WTC11 (cell line): Measurements from ENCODE around the gene FRYL. TPM values are rescaled to one million over a fixed set of nuclear protein-coding genes. Genes with fewer than 3 reads are reported as not detected.
"Not testable (repeated sequence)": the region's sequence is repeated elsewhere in the genome, so short reads cannot be mapped to it uniquely, and the experiment has no call there.

Experiments
- ATAC-seq: fragments of 200-7000 bp; cut with Tn5 transposase; 2 replicates; pipeline ENCODE4 v1.10.0; 2021; ENCODE audit warnings: mild to moderate bottlenecking, moderate library complexity
- CTCF ChIA-PET: fragments of 300-600 bp; sonication (Branson Sonifier 250); formaldehyde crosslinking; loops from one replicate; lab custom pipeline; 2021; ENCODE audit warnings: antibody characterized with exemption; lab: Charles Lee
- POLR2A ChIA-PET: fragments of 350-600 bp; sonication (Branson Sonifier 250); formaldehyde crosslinking; loops from one replicate; lab custom pipeline; 2021; ENCODE audit warnings: antibody characterized with exemption; lab: Charles Lee
- DNase-seq: peaks from one replicate; pipeline ENCODE4 v3.0.0; 2021; ENCODE audit warnings: low spot score
- H3K27ac Mint-ChIP-seq: 2 replicates; pipeline ENCODE4 v1.8.0; 2021; ENCODE audit warnings: mixed read lengths
- H3K27me3 Mint-ChIP-seq: 2 replicates; pipeline ENCODE4 v1.8.0; 2021; ENCODE audit warnings: low read depth, mild to moderate bottlenecking, moderate library complexity, mixed read lengths
- H3K36me3 Mint-ChIP-seq: 2 replicates; pipeline ENCODE4 v1.8.0; 2021; ENCODE audit warnings: mixed read lengths
- H3K4me1 Mint-ChIP-seq: 2 replicates; pipeline ENCODE4 v1.8.0; 2022; ENCODE audit warnings: mixed read lengths
- H3K4me3 Mint-ChIP-seq: 2 replicates; pipeline ENCODE4 v1.8.0; 2021; ENCODE audit warnings: mild to moderate bottlenecking, moderate library complexity, mixed read lengths
- H3K9me3 Mint-ChIP-seq: 2 replicates; pipeline ENCODE4 v1.8.0; 2021; ENCODE audit warnings: mixed read lengths
- ARID4B ChIP-seq: sonication (generic); formaldehyde crosslinking; IDR thresholded peaks from 2 replicates; pipeline ENCODE4 v1.8.0; 2023; ENCODE audit warnings: missing genetic modification reagents, mild to moderate bottlenecking, borderline replicate concordance
- E2F5 ChIP-seq: sonication (generic); formaldehyde crosslinking; IDR thresholded peaks from 2 replicates; pipeline ENCODE4 v1.8.1; 2022; ENCODE audit warnings: mild to moderate bottlenecking, moderate library complexity, missing genetic modification reagents
- FOXP1 ChIP-seq: sonication (generic); formaldehyde crosslinking; IDR thresholded peaks from 2 replicates; pipeline ENCODE4 v1.8.0; 2022; ENCODE audit warnings: missing genetic modification reagents, mild to moderate bottlenecking, moderate library complexity, borderline replicate concordance
- NFYB ChIP-seq: sonication (generic); formaldehyde crosslinking; conservative IDR thresholded peaks from 2 replicates; pipeline ENCODE4 v1.8.0; 2022; ENCODE audit warnings: low read depth, missing genetic modification reagents
- RORB ChIP-seq: fragments of 250-450 bp; sonication (Bioruptor Pico); IDR thresholded peaks from 2 replicates; pipeline ENCODE4 v1.9.0; 2021; ENCODE audit warnings: mild to moderate bottlenecking
- SMAD4 ChIP-seq: sonication (generic); formaldehyde crosslinking; IDR thresholded peaks from 2 replicates; pipeline ENCODE4 v1.8.0; 2022; ENCODE audit warnings: mild to moderate bottlenecking, missing genetic modification reagents
- SP1 ChIP-seq: sonication (generic); formaldehyde crosslinking; conservative IDR thresholded peaks from 2 replicates; pipeline ENCODE4 v1.8.1; 2022; ENCODE audit warnings: missing genetic modification reagents
- ZNF219 ChIP-seq: sonication (generic); formaldehyde crosslinking; IDR thresholded peaks from 2 replicates; pipeline ENCODE4 v1.8.0; 2023; ENCODE audit warnings: missing genetic modification reagents, mild to moderate bottlenecking, borderline replicate concordance
- ZNF671 ChIP-seq: fragments of 250-450 bp; sonication (Bioruptor Pico); IDR thresholded peaks from 2 replicates; pipeline ENCODE4 v1.8.0; 2021; ENCODE audit warnings: mild to moderate bottlenecking
- total RNA-seq: library from RNA; stranded (reverse); gene quantifications from 3 replicates; pipeline ENCODE4 v1.2.3, GENCODE V29; 2021
- TF ChIP-seq, protein P1 (sequence below): sonication (generic); formaldehyde crosslinking; IDR thresholded peaks from 2 replicates; pipeline ENCODE4 v1.8.0; 2023; ENCODE audit warnings: missing genetic modification reagents
- TF ChIP-seq, protein P2 (sequence below): fragments of 250-450 bp; sonication (Bioruptor Pico); IDR thresholded peaks from 2 replicates; pipeline ENCODE4 v1.9.0; 2021; ENCODE audit warnings: mild to moderate bottlenecking, borderline replicate concordance

The FRYL gene
- total RNA-seq, 1 experiment from 2014 or later = 38.7 TPM

- peaks cover 6% of the 10 kb centered on the region for H3K36me3 Mint-ChIP-seq
- H3K9me3 Mint-ChIP-seq = peaks cover 8% of the 10 kb centered on the region
- DNase-seq = no peak
- ChIA-PET CTCF (no interaction called here), POLR2A (no interaction called here)
- no peak for ATAC-seq
- no peaks in the 10 kb centered on the region for H3K27me3 Mint-ChIP-seq
- TF ChIP-seq ARID4B (CRISPR knock-in tag) (no peak), SP1 (CRISPR knock-in tag) (no peak), ZNF671 (CRISPR knock-in tag) (no peak), E2F5 (no peak), NFYB (CRISPR knock-in tag) (no peak), FOXP1 (CRISPR knock-in tag) (no peak), ZNF219 (CRISPR knock-in tag) (no peak), SMAD4 (CRISPR knock-in tag) (no peak)
- TF ChIP-seq, protein P1, sequence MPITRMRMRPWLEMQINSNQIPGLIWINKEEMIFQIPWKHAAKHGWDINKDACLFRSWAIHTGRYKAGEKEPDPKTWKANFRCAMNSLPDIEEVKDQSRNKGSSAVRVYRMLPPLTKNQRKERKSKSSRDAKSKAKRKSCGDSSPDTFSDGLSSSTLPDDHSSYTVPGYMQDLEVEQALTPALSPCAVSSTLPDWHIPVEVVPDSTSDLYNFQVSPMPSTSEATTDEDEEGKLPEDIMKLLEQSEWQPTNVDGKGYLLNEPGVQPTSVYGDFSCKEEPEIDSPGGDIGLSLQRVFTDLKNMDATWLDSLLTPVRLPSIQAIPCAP (CRISPR knock-in tag) = no peak
- H3K4me3 Mint-ChIP-seq = no peak overlapping the region
- no peak overlapping the region for H3K27ac Mint-ChIP-seq
- peaks cover 6% of the 10 kb centered on the region for H3K4me1 Mint-ChIP-seq
These were observed 41.2 kb downstream of the FRYL start for GRCh38 chr4:48738856-48739255.

- H3K36me3 Mint-ChIP-seq, POLR2A ChIA-PET, DNase-seq, CTCF ChIA-PET, H3K27me3 Mint-ChIP-seq, H3K9me3 Mint-ChIP-seq, ATAC-seq, H3K4me3 Mint-ChIP-seq, H3K27ac Mint-ChIP-seq: not testable (repeated sequence)
- H3K4me1 Mint-ChIP-seq = peaks cover 60% of the 10 kb centered on the region
These were observed 51.1 kb downstream of the FRYL start for GRCh38 chr4:48728906-48729496.

- Mint-ChIP-seq H3K4me3 (no peak overlapping the region), H3K4me1 (peaks cover 64% of the 10 kb centered on the region), H3K27ac (peak overlapping the region; percentile 46), H3K9me3 (peaks cover 3% of the 10 kb centered on the region; the same call in 1 of the 2 replicates), H3K27me3 (no peaks in the 10 kb centered on the region)
- ChIA-PET CTCF (no interaction called here), POLR2A (no interaction called here)
- DNase-seq = no peak
- no peak for TF ChIP-seq RORB (CRISPR knock-in tag)
- TF ChIP-seq, protein P2, sequence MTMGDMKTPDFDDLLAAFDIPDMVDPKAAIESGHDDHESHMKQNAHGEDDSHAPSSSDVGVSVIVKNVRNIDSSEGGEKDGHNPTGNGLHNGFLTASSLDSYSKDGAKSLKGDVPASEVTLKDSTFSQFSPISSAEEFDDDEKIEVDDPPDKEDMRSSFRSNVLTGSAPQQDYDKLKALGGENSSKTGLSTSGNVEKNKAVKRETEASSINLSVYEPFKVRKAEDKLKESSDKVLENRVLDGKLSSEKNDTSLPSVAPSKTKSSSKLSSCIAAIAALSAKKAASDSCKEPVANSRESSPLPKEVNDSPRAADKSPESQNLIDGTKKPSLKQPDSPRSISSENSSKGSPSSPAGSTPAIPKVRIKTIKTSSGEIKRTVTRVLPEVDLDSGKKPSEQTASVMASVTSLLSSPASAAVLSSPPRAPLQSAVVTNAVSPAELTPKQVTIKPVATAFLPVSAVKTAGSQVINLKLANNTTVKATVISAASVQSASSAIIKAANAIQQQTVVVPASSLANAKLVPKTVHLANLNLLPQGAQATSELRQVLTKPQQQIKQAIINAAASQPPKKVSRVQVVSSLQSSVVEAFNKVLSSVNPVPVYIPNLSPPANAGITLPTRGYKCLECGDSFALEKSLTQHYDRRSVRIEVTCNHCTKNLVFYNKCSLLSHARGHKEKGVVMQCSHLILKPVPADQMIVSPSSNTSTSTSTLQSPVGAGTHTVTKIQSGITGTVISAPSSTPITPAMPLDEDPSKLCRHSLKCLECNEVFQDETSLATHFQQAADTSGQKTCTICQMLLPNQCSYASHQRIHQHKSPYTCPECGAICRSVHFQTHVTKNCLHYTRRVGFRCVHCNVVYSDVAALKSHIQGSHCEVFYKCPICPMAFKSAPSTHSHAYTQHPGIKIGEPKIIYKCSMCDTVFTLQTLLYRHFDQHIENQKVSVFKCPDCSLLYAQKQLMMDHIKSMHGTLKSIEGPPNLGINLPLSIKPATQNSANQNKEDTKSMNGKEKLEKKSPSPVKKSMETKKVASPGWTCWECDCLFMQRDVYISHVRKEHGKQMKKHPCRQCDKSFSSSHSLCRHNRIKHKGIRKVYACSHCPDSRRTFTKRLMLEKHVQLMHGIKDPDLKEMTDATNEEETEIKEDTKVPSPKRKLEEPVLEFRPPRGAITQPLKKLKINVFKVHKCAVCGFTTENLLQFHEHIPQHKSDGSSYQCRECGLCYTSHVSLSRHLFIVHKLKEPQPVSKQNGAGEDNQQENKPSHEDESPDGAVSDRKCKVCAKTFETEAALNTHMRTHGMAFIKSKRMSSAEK (CRISPR knock-in tag) = no peak
- TF ChIP-seq, all 79 proteins: peak for 0
- ATAC-seq = peak; percentile 57; the same call in 1 of the 2 replicates
- no peaks in the 10 kb centered on the region for H3K36me3 Mint-ChIP-seq
These were observed 52.2 kb downstream of the FRYL start for GRCh38 chr4:48727666-48728459.
